Activated CD8-positive, alpha-beta memory T cell treated with anti-CD3 and anti-CD28 coated beads, Interleukin-2, amount 10 ng/mL, durations not matched to agents 7 days and 5 days (primary cell): ENCODE results near the gene MAPKAPK2. TPM values are rescaled to one million over a fixed set of nuclear protein-coding genes. Genes with fewer than 3 reads are reported as not detected.

Experiments used
- ATAC-seq: fragments of 150-1000 bp; cut with Tn5 transposase; one replicate; pipeline ENCODE4 v1.10.0; 2021; ENCODE audit warnings: moderate library complexity
- CTCF ChIA-PET: fragments of 350-600 bp; sonication (Branson Sonifier 250); formaldehyde crosslinking; loops from one replicate; lab custom pipeline; 2021; ENCODE audit warnings: antibody characterized with exemption; lab: Charles Lee
- DNase-seq: peaks from one replicate; pipeline ENCODE4 v3.0.0-alpha.2; 2020
- H3K27ac Mint-ChIP-seq: one replicate; pipeline ENCODE4 v1.8.0; 2021; ENCODE audit warnings: mild to moderate bottlenecking, mixed read lengths
- H3K27me3 Mint-ChIP-seq: one replicate; pipeline ENCODE4 v1.8.0; 2021; ENCODE audit warnings: mixed read lengths
- H3K36me3 Mint-ChIP-seq: one replicate; pipeline ENCODE4 v1.8.0; 2021; ENCODE audit warnings: mild to moderate bottlenecking, mixed read lengths
- H3K4me1 Mint-ChIP-seq: one replicate; pipeline ENCODE4 v1.8.0; 2021; ENCODE audit warnings: mixed read lengths
- H3K4me3 Mint-ChIP-seq: one replicate; pipeline ENCODE4 v1.8.0; 2021; ENCODE audit warnings: mild to moderate bottlenecking, moderate library complexity, mixed read lengths
- H3K9me3 Mint-ChIP-seq: one replicate; pipeline ENCODE4 v1.8.0; 2022; ENCODE audit warnings: low read depth, mixed read lengths
- total RNA-seq, 2 experiments: library from RNA; stranded (reverse); gene quantifications; one replicate each; pipeline ENCODE4 v1.2.3, GENCODE V29; 2021

The MAPKAPK2 gene
- total RNA-seq, 2 experiments from 2014 or later, result 85.7 to 93.8 TPM

- Mint-ChIP-seq H3K4me1 (peaks cover 28% of the 10 kb centered on the region), H3K36me3 (no peaks in the 10 kb centered on the region), H3K9me3 (no peaks in the 10 kb centered on the region), H3K27ac (no peak overlapping the region), H3K4me3 (no peak overlapping the region), H3K27me3 (peaks cover 32% of the 10 kb centered on the region)
- no peak for DNase-seq
- ATAC-seq, result no peak
- CTCF ChIA-PET, result interaction anchor here (0.7 to 16.0 kb wide), 53 partner anchors 8 to 373 kb away, joined by 3 to 418 read pairs (median 8); partner anchors contain the start of genes DYRK3, EIF2D, IKBKE and MAPKAPK2
These were observed 21.3 kb upstream of the MAPKAPK2 start for GRCh38 chr1:206663362-206663761.

- ATAC-seq, result peak; percentile 81
- no peaks in the 10 kb centered on the region for H3K9me3 Mint-ChIP-seq
- peaks cover 32% of the 10 kb centered on the region for H3K27me3 Mint-ChIP-seq
- H3K27ac Mint-ChIP-seq, result no peak overlapping the region
- H3K4me1 Mint-ChIP-seq, result peaks cover 28% of the 10 kb centered on the region
- peak; percentile 79 for DNase-seq
- H3K36me3 Mint-ChIP-seq, result no peaks in the 10 kb centered on the region
- CTCF ChIA-PET, result interaction anchor here (0.7 to 16.0 kb wide), 64 partner anchors 8 to 372 kb away, joined by 3 to 418 read pairs (median 5); partner anchors contain the start of genes DYRK3, EIF2D, FCMR and IKBKE
- H3K4me3 Mint-ChIP-seq, result no peak overlapping the region
These were observed 20.7 kb upstream of the MAPKAPK2 start for GRCh38 chr1:206663832-206664652.

- H3K36me3 Mint-ChIP-seq, result no peaks in the 10 kb centered on the region
- H3K27ac Mint-ChIP-seq, result no peak overlapping the region
- CTCF ChIA-PET, result interaction anchor here (0.8 to 16.0 kb wide), 49 partner anchors 7 to 321 kb away, joined by 3 to 418 read pairs (median 8); partner anchors contain the start of genes DYRK3, EIF2D, FCMR and IKBKE
- H3K4me1 Mint-ChIP-seq, result peaks cover 28% of the 10 kb centered on the region
- ATAC-seq (no peak), DNase-seq (no peak)
- no peaks in the 10 kb centered on the region for H3K9me3 Mint-ChIP-seq
- H3K27me3 Mint-ChIP-seq, result peaks cover 32% of the 10 kb centered on the region
- H3K4me3 Mint-ChIP-seq, result no peak overlapping the region
These were observed 20.0 kb upstream of the MAPKAPK2 start for GRCh38 chr1:206664740-206665139.

- H3K27ac Mint-ChIP-seq, result no peak overlapping the region
- CTCF ChIA-PET, result interaction anchor here (0.7 to 16.0 kb wide), 16 partner anchors 5 to 196 kb away, joined by 3 to 418 read pairs (median 33); partner anchors contain the start of genes DYRK3, EIF2D, IKBKE and MAPKAPK2
- no peaks in the 10 kb centered on the region for H3K36me3 Mint-ChIP-seq
- DNase-seq (no peak), ATAC-seq (no peak)
- peaks cover 39% of the 10 kb centered on the region for H3K27me3 Mint-ChIP-seq
- H3K4me1 Mint-ChIP-seq, result peaks cover 28% of the 10 kb centered on the region
- H3K9me3 Mint-ChIP-seq, result no peaks in the 10 kb centered on the region
- no peak overlapping the region for H3K4me3 Mint-ChIP-seq
These were observed 18.6 kb upstream of the MAPKAPK2 start for GRCh38 chr1:206666031-206666561.

GRCh38 chr1:206666954-206667665, 17.6 kb upstream of the MAPKAPK2 start:
- CTCF ChIA-PET, result interaction anchor here (1.0 to 16.0 kb wide), 13 partner anchors 5 to 246 kb away, joined by 3 to 418 read pairs (median 7); partner anchors contain the start of genes DYRK3, EIF2D and IKBKE
- H3K27ac Mint-ChIP-seq, result no peak overlapping the region
- H3K4me1 Mint-ChIP-seq, result peaks cover 28% of the 10 kb centered on the region
- H3K36me3 Mint-ChIP-seq, result no peaks in the 10 kb centered on the region
- H3K9me3 Mint-ChIP-seq, result no peaks in the 10 kb centered on the region
- no peak overlapping the region for H3K4me3 Mint-ChIP-seq
- ATAC-seq (no peak), DNase-seq (no peak)
- peaks cover 37% of the 10 kb centered on the region for H3K27me3 Mint-ChIP-seq

- Mint-ChIP-seq H3K27ac (no peak overlapping the region), H3K27me3 (peaks cover 26% of the 10 kb centered on the region), H3K9me3 (no peaks in the 10 kb centered on the region), H3K4me3 (no peak overlapping the region), H3K36me3 (no peaks in the 10 kb centered on the region), H3K4me1 (peaks cover 17% of the 10 kb centered on the region)
- ATAC-seq (no peak), DNase-seq (no peak)
- CTCF ChIA-PET, result interaction anchor here (1.0 to 16.0 kb wide), 10 partner anchors 7 to 189 kb away, joined by 3 to 418 read pairs (median 6); partner anchors contain the start of genes DYRK3 and EIF2D
These were observed 16.4 kb upstream of the MAPKAPK2 start for GRCh38 chr1:206668351-206668750.

GRCh38 chr1:206668874-206669410, 15.8 kb upstream of the MAPKAPK2 start:
- Mint-ChIP-seq H3K36me3 (no peaks in the 10 kb centered on the region), H3K27me3 (peaks cover 23% of the 10 kb centered on the region), H3K4me1 (peaks cover 13% of the 10 kb centered on the region), H3K27ac (no peak overlapping the region), H3K4me3 (no peak overlapping the region), H3K9me3 (no peaks in the 10 kb centered on the region)
- CTCF ChIA-PET, result interaction anchor here (0.9 to 16.0 kb wide), 8 partner anchors 8 to 190 kb away, joined by 3 to 418 read pairs (median 4); partner anchors contain the start of gene DYRK3
- DNase-seq (no peak), ATAC-seq (no peak)

- Mint-ChIP-seq H3K27ac (no peak overlapping the region), H3K9me3 (no peaks in the 10 kb centered on the region), H3K36me3 (no peaks in the 10 kb centered on the region), H3K4me3 (no peak overlapping the region), H3K27me3 (peaks cover 7% of the 10 kb centered on the region), H3K4me1 (peaks cover 11% of the 10 kb centered on the region)
- DNase-seq, result no peak
- no peak for ATAC-seq
- CTCF ChIA-PET, result interaction anchor here (1.2 to 11.9 kb wide), 5 partner anchors 11 to 138 kb away, joined by 3 to 134 read pairs (median 5); partner anchors contain the start of gene DYRK3
These were observed 12.6 kb upstream of the MAPKAPK2 start for GRCh38 chr1:206672011-206672688.

- no peaks in the 10 kb centered on the region for H3K9me3 Mint-ChIP-seq
- no peak overlapping the region for H3K4me3 Mint-ChIP-seq
- peaks cover 7% of the 10 kb centered on the region for H3K27me3 Mint-ChIP-seq
- no peak for DNase-seq
- H3K27ac Mint-ChIP-seq, result no peak overlapping the region
- peaks cover 7% of the 10 kb centered on the region for H3K4me1 Mint-ChIP-seq
- ATAC-seq, result no peak
- no peaks in the 10 kb centered on the region for H3K36me3 Mint-ChIP-seq
- CTCF ChIA-PET, result interaction anchor here (1.1 to 11.9 kb wide), 7 partner anchors 12 to 239 kb away, joined by 3 to 134 read pairs (median 5); partner anchors contain the start of genes DYRK3 and EIF2D
These were observed 11.6 kb upstream of the MAPKAPK2 start for GRCh38 chr1:206672844-206673758.

GRCh38 chr1:206674236-206674635, 10.5 kb upstream of the MAPKAPK2 start:
- CTCF ChIA-PET, result interaction anchor here (11.9 kb wide), 1 partner anchor 13 kb away, joined by 134 read pairs; no protein-coding TSS in a partner anchor
- no peak for ATAC-seq
- no peak for DNase-seq
- peaks cover 5% of the 10 kb centered on the region for H3K4me1 Mint-ChIP-seq
- no peak overlapping the region for H3K27ac Mint-ChIP-seq
- H3K36me3 Mint-ChIP-seq, result no peaks in the 10 kb centered on the region
- H3K4me3 Mint-ChIP-seq, result no peak overlapping the region
- H3K27me3 Mint-ChIP-seq, result peaks cover 7% of the 10 kb centered on the region
- no peaks in the 10 kb centered on the region for H3K9me3 Mint-ChIP-seq

GRCh38 chr1:206674745-206675175, 9.9 kb upstream of the MAPKAPK2 start:
- no peak for DNase-seq
- H3K4me1 Mint-ChIP-seq, result peaks cover 8% of the 10 kb centered on the region
- peaks cover 7% of the 10 kb centered on the region for H3K27me3 Mint-ChIP-seq
- CTCF ChIA-PET, result interaction anchor here (11.9 kb wide), 1 partner anchor 14 kb away, joined by 134 read pairs; no protein-coding TSS in a partner anchor
- H3K9me3 Mint-ChIP-seq, result no peaks in the 10 kb centered on the region
- no peak overlapping the region for H3K27ac Mint-ChIP-seq
- H3K36me3 Mint-ChIP-seq, result no peaks in the 10 kb centered on the region
- no peak for ATAC-seq
- no peak overlapping the region for H3K4me3 Mint-ChIP-seq
